Fibroblast of skin of left biceps (primary cell): Measurements from ENCODE around the gene ZDHHC3.

Experiments
- DNase-seq, 2 experiments: peaks; one replicate each; pipeline ENCODE4 v3.0.0-alpha.2; 2013; ENCODE audit warnings: low read depth in 2 of 2

ZDHHC3 gene

DNA sequence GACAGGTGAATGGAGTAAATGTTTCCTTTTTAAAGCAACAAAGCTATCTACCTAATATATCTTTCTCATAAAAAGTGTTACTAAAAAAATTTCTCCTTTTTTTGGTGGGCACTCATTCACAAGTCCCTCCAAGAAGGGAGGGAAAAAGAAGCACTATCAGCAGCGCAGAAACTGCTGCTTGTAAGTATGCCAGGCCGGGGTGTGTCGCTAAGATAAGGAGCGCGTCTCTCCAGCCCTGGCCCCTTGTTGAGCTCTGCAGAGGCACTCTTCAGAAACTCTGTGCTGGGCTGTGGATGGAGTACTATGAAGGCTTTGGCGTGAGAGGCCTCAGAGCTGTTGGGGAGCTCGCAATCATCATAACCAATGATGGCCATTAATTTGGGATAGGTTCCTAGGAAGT, 49.1 kb downstream of the ZDHHC3 start:
- DNase-seq: no peak

DNA sequence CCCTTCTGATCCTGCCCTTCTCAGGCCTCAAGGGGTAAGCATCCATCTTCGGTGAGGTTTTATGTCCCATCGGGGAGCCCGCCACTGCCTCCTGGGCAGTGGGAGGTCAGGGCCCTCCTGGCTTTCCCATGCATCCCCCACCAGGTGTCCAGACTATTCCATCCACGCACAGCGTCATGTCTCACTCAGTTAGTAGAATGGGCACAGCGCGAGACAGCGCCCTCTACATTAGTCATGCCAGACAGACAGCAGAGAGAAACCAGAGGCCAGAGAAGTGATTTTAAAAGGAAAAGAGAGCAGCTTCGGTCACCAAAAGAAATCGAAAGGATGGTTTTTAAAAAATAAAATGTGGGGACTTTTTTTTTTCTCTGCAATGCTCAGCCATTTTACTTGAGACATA, 49.8 kb downstream of the ZDHHC3 start:
- no peak for DNase-seq

DNA sequence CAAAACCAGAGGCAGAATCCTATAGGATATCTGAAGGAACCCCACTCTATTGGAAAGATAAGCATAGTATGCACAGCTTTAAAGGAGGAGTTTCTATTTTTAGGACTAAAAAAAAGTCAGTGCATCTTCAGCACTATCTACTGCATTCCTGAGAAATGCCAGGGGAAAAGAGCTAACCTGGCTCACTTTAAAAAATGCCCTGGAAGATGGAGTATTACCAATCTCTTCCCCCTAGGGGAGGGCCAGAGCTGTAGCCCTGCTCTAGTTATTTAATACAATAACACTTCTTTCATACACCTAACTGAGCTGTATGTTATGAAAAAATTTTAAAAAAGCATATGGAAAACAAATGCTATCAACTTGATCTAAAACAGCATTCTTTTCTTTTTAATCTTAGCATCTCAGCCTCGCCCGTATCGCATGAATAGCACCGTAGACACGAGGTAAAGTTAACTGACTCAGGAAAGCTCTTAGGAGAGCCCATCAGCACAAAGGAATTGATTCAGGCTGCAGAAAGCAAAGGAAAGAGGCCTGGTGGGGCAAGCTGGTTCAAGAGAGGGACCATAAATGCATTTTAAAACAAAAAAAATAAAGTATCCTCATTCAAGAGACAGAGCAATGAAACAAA, 51.4 kb downstream of the ZDHHC3 start:
- no peak for DNase-seq

DNA sequence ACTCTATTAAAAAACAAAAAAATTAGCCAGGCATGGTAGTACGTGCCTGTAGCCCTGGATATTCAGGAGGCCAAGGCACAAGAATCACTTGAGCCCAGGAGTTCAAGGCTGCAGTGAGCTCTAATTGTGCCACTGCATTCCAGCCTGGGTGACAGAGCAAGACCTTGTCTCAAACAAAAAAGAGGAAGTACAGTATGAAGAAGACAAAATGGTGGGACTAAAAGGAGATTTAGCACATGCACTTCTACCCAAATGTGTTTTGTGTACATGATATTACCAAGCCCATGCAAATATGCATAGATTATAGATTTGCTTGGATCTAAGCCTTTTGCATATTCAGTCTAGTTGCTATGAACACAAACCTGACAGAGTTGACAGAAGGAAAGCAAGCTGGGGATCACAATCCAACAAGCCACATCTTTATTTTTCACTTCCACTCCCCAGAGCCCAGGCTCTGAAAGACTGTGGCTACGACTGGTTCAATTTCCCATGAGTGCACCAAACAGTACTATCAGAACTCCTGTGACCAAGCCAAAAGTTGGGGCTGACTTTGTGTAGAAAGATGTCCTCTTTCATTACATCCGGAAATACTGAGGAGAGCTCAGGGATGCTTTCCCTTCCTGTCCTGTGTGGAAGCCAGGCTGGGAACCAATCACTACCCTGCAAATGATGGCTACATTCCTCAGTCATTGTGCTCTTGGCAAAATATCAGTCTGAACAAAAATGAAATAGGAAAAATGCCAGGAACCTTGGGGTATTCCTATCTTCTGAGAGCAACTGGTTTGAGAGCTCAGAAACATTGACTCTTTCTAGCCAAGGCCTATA, 52.1 kb downstream of the ZDHHC3 start:
- DNase-seq: peak; percentile 21 to 26

DNA sequence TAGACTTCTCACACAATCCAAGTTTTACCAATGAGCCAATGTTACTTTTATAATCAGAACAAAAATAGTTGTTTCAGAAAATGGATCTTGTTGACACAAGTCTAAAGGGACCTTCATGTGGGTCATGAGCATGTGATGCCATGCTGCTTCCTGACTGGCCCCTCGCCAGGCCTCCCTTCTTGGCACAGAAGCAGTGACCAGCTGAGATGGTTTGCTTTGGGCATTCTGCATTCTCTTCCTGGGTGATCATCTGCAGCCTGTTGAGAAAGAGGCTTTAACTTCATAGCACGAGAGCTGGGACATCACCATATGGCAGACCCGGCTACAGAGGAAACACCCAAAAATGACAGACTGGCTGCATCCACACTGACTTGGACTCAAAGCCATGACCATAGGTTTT, 55.9 kb downstream of the ZDHHC3 start:
- no peak for DNase-seq

DNA sequence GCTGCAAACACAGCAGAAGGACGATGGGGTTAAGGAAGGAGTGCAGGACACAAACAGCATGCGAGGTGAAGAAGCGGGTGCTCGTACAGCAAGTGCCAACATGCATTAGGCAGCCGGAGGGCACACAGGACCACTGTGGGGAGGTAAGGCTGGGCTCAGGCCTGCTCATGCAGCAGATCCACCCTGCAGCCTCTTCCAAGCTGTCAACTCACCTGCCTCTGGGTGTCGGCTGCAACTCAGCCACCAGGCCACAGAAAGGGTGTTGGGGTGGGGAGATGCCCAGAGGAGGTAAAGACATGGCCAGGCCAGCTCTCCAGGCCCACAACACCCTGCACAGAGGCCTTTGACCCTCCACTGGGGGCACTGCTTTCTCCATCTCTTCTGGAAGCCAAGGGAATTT, 57.4 kb downstream of the ZDHHC3 start:
- no peak for DNase-seq

DNA sequence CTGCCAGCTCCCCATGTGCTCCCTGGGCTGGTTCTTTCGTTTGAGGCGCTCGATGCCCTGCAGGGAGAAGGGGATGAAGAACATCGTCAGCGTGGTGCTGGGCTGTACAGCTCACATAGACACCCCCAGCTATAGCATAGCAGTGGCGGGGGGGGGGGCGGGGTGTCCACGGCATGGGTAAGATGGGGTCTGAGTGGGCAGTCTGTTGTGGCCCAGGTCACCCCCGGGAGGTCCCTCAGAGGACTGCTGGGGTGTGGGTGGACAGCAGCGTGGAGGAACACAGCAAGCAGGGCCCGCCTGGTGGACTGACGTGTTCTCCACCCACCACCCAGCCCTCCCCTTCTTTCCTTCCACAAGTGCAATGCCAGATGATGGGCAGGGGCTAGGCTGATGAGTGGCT, 57.9 kb downstream of the ZDHHC3 start:
- no peak for DNase-seq

DNA sequence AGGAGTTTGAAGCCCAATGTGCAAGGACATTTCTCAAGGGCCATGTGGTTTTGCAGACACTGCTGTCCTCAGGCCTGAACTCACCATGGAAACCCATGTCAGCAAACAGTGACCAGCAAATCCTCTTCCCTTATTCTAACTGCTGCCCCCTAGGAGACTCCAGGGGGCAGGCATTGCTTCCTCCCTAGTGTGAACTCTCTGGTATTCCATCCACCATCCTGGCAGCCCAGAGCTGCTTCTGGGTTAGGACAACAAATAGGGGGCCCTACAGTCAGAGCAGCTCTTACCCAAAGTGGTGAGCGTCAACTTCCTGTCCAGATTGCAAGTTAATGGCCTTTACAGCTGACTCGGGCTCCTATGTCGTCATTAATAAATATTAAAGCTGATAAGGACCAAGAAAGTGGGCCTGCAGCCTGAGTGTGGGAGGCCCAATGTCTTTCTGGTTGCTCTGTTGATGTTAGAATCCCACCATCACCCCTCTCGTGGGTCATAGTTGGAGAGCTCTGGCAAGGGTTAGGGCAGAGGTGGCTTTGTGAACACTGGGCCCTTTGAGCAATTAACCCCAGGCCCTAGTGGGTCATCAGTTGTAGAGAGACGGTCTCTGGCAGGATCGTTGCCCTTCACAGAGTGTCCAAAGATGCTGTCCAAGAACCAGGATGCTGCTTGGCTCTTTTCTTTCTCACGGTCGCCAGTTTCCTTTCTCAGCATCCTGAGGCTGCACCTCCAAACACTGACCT, 60.1 kb downstream of the ZDHHC3 start:
- no peak for DNase-seq

DNA sequence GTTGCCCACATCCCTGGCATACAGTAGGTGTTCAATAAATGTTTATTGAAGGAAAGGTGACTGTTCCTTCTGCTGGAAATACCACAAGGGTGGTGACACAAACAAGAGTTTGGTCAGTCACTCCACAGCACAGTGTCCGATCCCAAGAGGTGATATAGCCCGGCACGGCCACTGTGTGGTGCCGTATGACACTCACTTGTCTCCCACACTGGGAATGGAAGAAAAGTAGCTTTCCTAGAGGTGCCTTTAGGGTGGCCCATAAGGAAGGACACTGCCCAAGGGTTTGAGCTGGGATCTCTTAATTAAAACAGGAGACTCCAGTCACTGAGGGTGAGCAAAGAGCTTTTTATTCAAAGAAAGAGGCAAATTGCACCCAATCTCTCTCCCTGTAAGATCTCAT, 61.0 kb downstream of the ZDHHC3 start:
- DNase-seq: no peak

DNA sequence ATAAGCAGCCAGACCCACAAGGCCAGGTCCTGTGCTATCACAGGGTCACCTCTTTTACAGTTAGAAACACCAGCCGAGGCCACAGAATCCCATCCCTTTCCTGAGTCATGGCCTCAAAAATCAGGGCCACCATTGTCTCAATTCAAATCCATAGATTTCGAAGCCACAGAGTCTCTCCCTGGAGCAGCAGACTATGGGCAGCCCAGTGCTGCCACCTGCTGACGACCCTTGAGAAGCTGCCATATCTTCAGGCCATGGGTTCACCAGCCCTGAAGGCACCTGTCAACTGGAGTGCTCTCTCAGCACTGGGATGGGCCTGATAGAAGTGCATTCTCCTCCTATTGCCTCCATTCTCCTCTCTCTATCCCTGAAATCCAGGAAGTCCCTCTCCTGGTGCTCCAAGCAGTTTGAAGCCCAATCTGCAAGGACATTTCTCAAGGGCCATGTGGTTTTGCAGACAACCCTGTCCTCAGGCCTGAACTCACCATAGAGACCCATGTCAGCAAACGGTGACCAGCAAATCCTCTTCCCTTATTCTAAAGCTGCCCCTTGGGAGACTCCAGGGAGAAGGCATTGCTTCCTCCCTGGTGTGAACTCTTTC, 62.0 kb downstream of the ZDHHC3 start:
- DNase-seq: peak; percentile 23 to 24

DNA sequence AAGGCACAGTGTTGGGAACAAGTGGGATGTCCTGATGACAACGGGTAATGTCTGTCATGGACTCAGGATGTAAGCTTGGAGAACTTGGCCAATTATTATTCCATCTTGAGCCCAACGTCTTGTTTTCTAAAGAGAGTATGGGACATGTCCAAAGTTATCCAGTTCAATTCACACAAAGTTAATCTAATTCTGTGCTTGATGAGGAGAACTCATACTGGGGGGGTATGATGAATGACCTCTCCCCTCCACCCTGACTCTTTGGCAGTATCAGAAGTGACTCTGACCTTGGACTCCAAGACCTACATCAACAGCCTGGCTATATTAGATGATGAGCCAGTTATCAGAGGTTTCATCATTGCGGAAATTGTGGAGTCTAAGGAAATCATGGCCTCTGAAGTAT, 65.3 kb downstream of the ZDHHC3 start:
- DNase-seq: no peak

DNA sequence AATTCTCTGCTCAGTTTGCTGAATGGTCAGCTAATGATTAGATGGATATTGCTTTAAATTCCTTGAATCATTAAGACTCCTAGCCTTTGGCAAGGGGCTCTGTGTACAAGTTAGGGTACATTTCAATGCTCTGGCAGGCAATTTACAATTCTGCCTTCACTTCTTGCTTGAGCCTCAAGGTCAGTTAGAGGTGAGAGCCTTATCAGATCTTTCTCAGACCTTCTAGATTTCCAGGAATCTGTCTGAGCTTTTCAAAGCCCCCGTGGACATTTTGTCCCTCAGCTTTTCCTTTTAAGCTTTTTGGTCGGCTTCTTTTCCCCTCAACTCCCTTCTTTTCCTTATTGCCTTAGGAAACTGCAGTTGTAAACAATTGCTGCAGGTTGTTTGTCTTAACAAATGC, 66.9 kb downstream of the ZDHHC3 start:
- no peak for DNase-seq

DNA sequence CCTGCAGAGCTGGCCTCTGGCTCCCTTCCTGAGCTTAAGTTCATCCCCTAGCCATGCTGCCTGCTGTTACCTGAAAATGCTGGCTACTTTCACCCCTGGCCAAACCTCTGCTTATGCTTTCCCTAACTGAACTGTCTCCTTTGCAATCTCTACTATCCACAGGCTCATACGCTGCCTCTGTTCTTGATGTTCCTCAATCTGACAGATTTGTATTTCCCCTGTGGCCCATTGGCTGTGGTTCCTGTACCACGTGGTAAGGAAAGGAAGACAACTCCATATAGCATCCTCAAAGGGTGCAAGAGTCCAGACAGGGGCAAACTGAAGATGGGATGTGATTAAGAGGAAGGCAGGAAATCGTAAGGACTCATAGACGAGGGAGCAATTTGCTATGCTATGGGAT, 68.4 kb downstream of the ZDHHC3 start:
- DNase-seq: no peak

DNA sequence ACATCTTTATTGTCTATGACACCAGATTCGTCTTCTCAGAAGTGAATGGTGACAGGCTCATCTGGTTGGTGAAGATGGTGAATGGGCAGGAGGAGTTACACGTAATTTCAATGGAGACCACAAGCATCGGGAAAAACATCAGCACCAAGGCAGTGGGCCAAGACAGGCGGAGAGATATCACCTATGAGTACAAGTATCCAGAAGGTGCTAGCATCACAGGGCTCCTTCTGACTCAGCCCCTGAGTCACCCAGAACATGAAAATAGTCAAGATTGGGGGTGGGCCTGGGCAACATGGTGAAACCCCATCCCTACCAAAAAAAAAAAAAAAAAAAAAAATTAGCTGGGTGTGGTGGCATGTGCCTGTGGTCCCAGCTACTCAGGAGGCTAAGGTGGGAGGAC, 69.0 kb downstream of the ZDHHC3 start:
- no peak for DNase-seq

DNA sequence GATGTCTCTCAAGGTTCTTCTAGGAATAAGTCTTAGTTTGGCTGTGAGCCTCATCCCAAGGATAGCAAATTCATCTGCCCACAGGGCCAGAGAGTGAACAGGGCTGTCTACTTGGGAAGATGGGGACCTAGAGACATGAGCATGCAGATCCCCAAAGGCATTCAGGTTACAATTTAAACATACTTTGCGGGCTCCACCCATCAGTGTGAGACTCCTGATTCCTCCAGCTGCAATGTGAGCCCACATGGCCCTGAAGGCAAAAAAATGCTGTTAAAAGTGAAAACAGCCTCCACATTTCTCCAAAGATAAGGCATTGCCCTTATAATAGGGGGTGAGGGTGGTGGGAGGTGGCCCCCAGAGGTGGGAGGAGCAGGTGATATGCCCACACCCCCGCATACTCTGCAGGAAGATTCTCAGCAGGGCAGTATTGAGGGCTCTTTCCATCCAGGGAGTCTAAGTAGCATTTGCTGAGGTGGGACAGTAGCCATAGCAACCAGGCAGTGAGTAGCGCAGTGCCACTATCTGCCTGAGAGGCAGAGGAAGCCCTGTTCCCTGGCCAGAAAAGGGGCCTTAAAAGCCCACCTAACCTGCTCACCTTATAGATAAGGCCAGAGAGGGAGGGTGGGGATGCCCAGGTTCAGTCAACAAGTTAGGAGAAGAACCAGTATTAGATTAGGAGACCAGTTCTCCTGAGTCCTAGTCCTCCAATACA, 70.4 kb downstream of the ZDHHC3 start:
- no peak for DNase-seq

DNA sequence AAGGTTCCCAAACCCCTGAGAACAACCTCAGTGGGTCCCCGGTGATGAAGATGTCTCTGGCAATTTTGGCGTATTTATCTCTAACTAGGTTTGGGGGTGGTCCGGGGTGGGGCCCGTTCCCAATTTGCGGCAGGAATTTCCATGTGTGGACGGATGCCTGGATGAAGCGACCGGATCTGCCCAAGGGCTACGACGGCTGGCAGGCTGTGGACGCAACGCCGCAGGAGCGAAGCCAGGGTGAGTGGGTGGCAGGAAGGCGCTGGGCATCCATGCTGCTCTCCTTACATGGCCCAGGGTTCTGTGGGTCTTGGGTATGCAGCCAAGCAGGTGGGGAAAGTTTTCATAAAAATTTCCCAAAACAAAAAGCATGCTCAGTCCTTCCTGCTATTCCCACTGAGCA, 72.2 kb downstream of the ZDHHC3 start:
- no peak for DNase-seq

DNA sequence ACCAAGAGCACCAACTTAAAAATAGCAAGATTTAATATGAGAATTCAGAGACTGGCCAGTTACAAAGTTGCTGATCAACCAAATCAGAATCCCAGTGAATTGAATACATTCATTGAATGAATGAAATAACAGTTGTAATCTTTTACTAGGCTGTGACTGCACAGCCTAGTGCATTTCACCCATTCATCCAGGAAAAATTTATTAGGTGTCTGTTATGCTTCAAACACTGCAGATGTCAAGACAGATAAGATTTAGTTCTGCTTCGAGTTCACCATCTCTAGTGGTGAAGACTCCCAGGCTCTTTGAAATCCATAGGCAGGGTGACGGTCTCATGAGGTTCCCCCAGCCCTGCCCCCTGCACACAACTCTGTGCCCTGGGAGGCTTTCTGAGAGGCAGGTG, 72.7 kb downstream of the ZDHHC3 start:
- no peak for DNase-seq

DNA sequence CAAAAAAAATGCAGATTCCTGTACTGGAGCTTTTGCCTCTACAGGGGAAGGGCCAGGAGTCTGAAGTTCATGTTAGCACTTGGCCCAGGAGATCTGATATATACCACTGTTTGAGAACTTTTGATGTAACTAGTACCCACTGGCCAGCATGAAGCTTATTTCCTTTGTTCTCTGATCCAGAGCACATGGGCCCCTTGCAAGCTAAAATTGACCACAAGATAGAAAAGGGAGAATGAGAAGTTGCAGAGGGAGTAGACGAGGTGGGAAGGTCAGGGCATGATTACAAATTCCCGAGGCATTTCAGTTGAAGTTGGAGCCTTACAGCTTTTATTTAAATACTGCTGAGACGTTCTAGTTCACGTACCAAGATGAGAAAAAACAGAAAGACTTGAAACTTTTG, 73.3 kb downstream of the ZDHHC3 start:
- DNase-seq: no peak

DNA sequence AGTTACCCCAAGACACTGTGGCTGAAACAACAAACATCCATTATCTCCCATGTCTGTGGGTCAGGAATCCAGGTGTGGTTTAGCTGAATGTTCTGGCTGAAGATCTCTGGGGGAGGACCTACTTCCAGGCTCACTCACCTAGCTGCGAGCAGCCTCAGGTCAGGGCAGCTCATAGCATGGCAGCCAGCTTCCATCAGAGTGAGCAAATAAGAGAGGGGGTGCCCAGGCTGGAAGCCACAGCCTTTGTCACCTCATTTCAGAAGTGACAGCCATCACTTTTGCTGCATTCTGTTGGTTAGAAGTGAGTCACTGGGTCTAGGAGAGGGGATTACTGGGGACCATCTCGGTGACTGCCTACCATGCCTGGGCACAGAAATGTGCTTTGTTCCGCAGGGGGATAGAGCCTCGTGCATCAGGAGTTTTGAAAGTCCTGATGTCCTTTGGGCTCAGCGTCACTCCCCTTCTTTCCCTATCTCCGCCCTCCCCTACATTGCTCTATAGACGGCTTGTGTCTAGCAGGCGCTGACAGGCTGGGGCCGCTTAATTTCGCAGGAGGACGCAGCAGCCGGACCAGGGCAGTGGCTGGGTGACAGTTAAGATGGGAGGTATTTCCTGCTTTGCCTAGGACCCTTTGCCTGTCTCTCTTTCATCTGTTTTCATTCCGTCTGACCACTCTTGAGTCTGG, 76.1 kb downstream of the ZDHHC3 start:
- no peak for DNase-seq

DNA sequence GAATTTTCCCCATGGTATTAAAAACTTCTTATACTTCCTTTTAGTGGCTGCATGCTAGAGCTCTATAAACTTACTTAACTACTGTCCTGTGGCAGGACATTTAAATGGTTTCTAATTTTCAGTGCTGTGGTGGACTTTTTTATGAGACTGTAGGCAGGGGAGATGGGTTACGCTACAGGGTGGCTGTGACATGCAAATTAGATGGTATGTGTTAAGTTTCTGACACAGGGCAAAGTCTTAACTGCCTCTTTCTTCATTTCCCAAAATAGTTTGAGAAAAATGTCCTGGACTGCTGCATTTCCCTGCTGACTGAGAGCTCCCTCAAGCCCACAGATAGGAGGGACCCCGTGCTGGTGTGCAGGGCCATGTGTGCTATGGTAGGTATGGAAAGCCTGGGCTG, 79.5 kb downstream of the ZDHHC3 start:
- no peak for DNase-seq

DNA sequence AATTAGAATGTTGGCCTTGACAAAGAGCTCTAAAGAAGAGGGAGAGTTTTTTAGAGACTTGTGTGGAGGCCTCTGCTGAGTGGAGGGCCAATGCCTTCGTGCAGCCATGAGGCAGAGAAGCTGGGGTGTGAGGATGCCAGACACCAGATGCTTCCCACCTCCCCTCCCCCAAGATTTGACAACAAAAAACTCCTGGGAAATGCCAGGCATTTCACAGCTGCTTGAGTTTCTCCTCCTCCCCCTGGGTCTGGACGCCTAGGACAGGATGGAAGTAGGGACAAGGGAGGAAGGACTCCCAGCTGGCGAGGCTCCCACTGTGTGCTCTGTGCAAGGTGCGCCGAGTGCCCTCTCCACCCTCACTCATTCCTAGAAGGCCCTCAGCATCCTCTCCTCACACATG, 81.5 kb downstream of the ZDHHC3 start:
- no peak for DNase-seq
